Endothelial cell (in vitro differentiated cells): ENCODE measurements around the gene LAMB3. TPM values are rescaled to one million over a fixed set of nuclear protein-coding genes. Genes with fewer than 3 reads are reported as not detected.

Source experiments
- DNase-seq: peaks from one replicate; pipeline ENCODE4 v3.0.0; 2021; ENCODE audit warnings: low spot score
- H3K27ac Mint-ChIP-seq: one replicate; pipeline ENCODE4 v1.8.0; 2021; ENCODE audit warnings: mixed read lengths, inconsistent platforms; ENCODE audit not compliant: unreplicated experiment
- H3K27me3 Mint-ChIP-seq: one replicate; pipeline ENCODE4 v1.8.0; 2021; ENCODE audit warnings: mild to moderate bottlenecking, moderate library complexity, mixed read lengths, inconsistent platforms; ENCODE audit not compliant: unreplicated experiment
- H3K36me3 Mint-ChIP-seq: one replicate; pipeline ENCODE4 v1.8.0; 2021; ENCODE audit warnings: mild to moderate bottlenecking, low read depth, mixed read lengths, inconsistent platforms; ENCODE audit not compliant: unreplicated experiment
- H3K4me1 Mint-ChIP-seq: one replicate; pipeline ENCODE4 v1.8.0; 2021; ENCODE audit warnings: mild to moderate bottlenecking, mixed read lengths, inconsistent platforms; ENCODE audit not compliant: unreplicated experiment
- H3K4me3 Mint-ChIP-seq: one replicate; pipeline ENCODE4 v1.8.0; 2021; ENCODE audit warnings: mild to moderate bottlenecking, mixed read lengths, inconsistent platforms; ENCODE audit not compliant: unreplicated experiment
- H3K9me3 Mint-ChIP-seq: one replicate; pipeline ENCODE4 v1.8.0; 2021; ENCODE audit warnings: mixed read lengths, inconsistent platforms; ENCODE audit not compliant: unreplicated experiment
- CTCF ChIP-seq: fragments of 200-600 bp; sonication (generic); IDR thresholded peaks from one replicate; pipeline ENCODE4 v1.5.0; 2021; ENCODE audit warnings: antibody characterized with exemption; ENCODE audit not compliant: unreplicated experiment
- total RNA-seq: library from RNA; stranded (reverse); fragmentation: NEBNext Ultra II Directional; extraction: Animal tissue kit (Norgen Biotek cat#: 25700); gene quantifications from one replicate; pipeline ENCODE4 v1.2.1, GENCODE V29; 2021; ENCODE audit not compliant: unreplicated experiment

LAMB3 gene
- total RNA-seq, 1 donor from 2014 or later: 0.21 TPM

GRCh38 chr1:209580577-209580976, 71.6 kb downstream of the LAMB3 start:
- no peak overlapping the region for H3K4me3 Mint-ChIP-seq
- H3K27me3 Mint-ChIP-seq: no peaks in the 10 kb centered on the region
- H3K9me3 Mint-ChIP-seq: no peaks in the 10 kb centered on the region
- no peak overlapping the region for H3K27ac Mint-ChIP-seq
- no peak for DNase-seq
- no peak for TF ChIP-seq CTCF
- no peaks in the 10 kb centered on the region for H3K36me3 Mint-ChIP-seq
- no peaks in the 10 kb centered on the region for H3K4me1 Mint-ChIP-seq

GRCh38 chr1:209577346-209577745, 74.9 kb downstream of the LAMB3 start:
- Mint-ChIP-seq H3K4me3 (no peak overlapping the region), H3K9me3 (no peaks in the 10 kb centered on the region), H3K27ac (no peak overlapping the region), H3K27me3 (peaks cover 2% of the 10 kb centered on the region), H3K4me1 (no peaks in the 10 kb centered on the region), H3K36me3 (no peaks in the 10 kb centered on the region)
- TF ChIP-seq CTCF: no peak
- no peak for DNase-seq

GRCh38 chr1:209576392-209577197, 75.6 kb downstream of the LAMB3 start:
- Mint-ChIP-seq H3K9me3 (no peaks in the 10 kb centered on the region), H3K4me1 (no peaks in the 10 kb centered on the region), H3K36me3 (no peaks in the 10 kb centered on the region), H3K27ac (no peak overlapping the region), H3K27me3 (peaks cover 2% of the 10 kb centered on the region), H3K4me3 (no peak overlapping the region)
- TF ChIP-seq CTCF: peak; percentile 74
- DNase-seq: peak; percentile 94

GRCh38 chr1:209570743-209571142, 81.5 kb downstream of the LAMB3 start:
- Mint-ChIP-seq H3K4me3 (no peak overlapping the region), H3K27me3 (peaks cover 8% of the 10 kb centered on the region), H3K4me1 (peaks cover 3% of the 10 kb centered on the region), H3K36me3 (no peaks in the 10 kb centered on the region), H3K27ac (no peak overlapping the region), H3K9me3 (no peaks in the 10 kb centered on the region)
- TF ChIP-seq CTCF: no peak
- no peak for DNase-seq

GRCh38 chr1:209569455-209570207, 82.6 kb downstream of the LAMB3 start:
- Mint-ChIP-seq H3K36me3 (no peaks in the 10 kb centered on the region), H3K4me3 (no peak overlapping the region), H3K4me1 (peaks cover 3% of the 10 kb centered on the region), H3K27me3 (peaks cover 8% of the 10 kb centered on the region), H3K27ac (no peak overlapping the region), H3K9me3 (no peaks in the 10 kb centered on the region)
- peak; percentile 80 for TF ChIP-seq CTCF
- peak; percentile 76 for DNase-seq
